WERI-Rb-1 (cell line): ENCODE data around the gene BRSK2.

Source experiments
- DNase-seq: peaks from one replicate; pipeline ENCODE4 v3.0.0-alpha.2; 2020
- H3K27ac ChIP-seq: fragments of 250-450 bp; sonication (Bioruptor Pico); 2 replicates; pipeline ENCODE4 v1.5.1; 2020; ENCODE audit warnings: mild to moderate bottlenecking, moderate library complexity
- H3K27me3 ChIP-seq: fragments of 250-450 bp; sonication (Bioruptor Pico); 2 replicates; pipeline ENCODE4 v1.5.1; 2021; ENCODE audit warnings: mild to moderate bottlenecking, low read depth, moderate library complexity; ENCODE audit not compliant: insufficient read depth, severe bottlenecking
- H3K36me3 ChIP-seq: fragments of 250-450 bp; sonication (Bioruptor Pico); 2 replicates; pipeline ENCODE4 v1.5.1; 2020; ENCODE audit warnings: mild to moderate bottlenecking, moderate library complexity
- H3K4me3 ChIP-seq: 2 replicates; pipeline ENCODE4 v1.5.1; 2011; ENCODE audit warnings: low read depth, mild to moderate bottlenecking, control low read depth, low read length
- H3K9me3 ChIP-seq: fragments of 250-450 bp; sonication (Bioruptor Pico); 2 replicates; pipeline ENCODE4 v1.5.1; 2021; ENCODE audit warnings: mild to moderate bottlenecking, moderate library complexity; ENCODE audit not compliant: severe bottlenecking
- TF ChIP-seq, protein P1 (sequence below): IDR thresholded peaks from 2 replicates; pipeline ENCODE4 v1.5.1; 2011; ENCODE audit warnings: low read depth, mild to moderate bottlenecking, control low read depth, inconsistent platforms, low read length

BRSK2 gene

DNA sequence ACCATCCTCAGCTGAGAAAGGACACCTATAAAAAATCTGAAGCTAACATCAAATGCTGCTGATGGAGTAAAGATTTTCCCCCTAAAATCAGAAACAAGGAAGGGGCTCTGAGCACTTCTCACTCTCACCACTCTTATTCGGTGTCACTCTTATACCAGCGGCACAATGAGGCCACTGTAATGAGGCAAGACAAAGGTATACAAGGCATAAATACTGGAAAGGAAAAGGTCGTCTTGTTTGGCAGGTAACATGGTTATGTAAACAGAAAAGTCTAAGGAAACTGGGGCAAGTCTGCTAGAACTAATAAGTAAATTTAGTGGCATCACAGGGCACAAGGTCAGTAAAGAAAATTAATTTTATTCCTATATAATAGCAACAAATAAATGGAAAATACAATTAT lies 104.9 kb downstream of the BRSK2 start:
- H3K27me3 ChIP-seq: no peaks in the 10 kb centered on the region
- H3K36me3 ChIP-seq: no peaks in the 10 kb centered on the region
- H3K27ac ChIP-seq: no peak overlapping the region
- H3K4me3 ChIP-seq: no peak overlapping the region
- TF ChIP-seq, protein P1, sequence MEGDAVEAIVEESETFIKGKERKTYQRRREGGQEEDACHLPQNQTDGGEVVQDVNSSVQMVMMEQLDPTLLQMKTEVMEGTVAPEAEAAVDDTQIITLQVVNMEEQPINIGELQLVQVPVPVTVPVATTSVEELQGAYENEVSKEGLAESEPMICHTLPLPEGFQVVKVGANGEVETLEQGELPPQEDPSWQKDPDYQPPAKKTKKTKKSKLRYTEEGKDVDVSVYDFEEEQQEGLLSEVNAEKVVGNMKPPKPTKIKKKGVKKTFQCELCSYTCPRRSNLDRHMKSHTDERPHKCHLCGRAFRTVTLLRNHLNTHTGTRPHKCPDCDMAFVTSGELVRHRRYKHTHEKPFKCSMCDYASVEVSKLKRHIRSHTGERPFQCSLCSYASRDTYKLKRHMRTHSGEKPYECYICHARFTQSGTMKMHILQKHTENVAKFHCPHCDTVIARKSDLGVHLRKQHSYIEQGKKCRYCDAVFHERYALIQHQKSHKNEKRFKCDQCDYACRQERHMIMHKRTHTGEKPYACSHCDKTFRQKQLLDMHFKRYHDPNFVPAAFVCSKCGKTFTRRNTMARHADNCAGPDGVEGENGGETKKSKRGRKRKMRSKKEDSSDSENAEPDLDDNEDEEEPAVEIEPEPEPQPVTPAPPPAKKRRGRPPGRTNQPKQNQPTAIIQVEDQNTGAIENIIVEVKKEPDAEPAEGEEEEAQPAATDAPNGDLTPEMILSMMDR: no peak
- no peaks in the 10 kb centered on the region for H3K9me3 ChIP-seq
- no peak for DNase-seq

GRCh38 chr11:1496091-1496760 lies 106.5 kb downstream of the BRSK2 start:
- DNase-seq: no peak
- H3K36me3 ChIP-seq: no peaks in the 10 kb centered on the region
- H3K4me3 ChIP-seq: no peak overlapping the region
- TF ChIP-seq, protein P1: no peak
- H3K27ac ChIP-seq: no peak overlapping the region
- H3K9me3 ChIP-seq: no peaks in the 10 kb centered on the region
- H3K27me3 ChIP-seq: no peaks in the 10 kb centered on the region

DNA sequence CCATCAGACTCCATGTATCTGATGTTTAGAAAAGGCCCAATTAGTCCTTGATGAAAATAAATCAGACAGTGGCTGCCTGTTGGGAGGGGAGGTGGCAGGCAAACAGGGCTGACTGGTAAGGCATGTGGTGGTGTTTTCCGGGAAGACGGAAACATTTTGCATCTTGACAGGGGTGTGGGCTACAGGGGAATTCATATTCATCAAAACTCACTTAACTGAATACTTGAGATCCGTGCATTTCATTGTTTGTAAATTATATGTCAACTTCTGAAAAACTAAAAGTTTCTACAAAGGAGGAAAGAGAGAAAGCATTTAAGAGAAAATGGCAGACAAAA lies 107.0 kb downstream of the BRSK2 start:
- Histone ChIP-seq H3K27me3 (no peaks in the 10 kb centered on the region), H3K27ac (no peak overlapping the region), H3K4me3 (no peak overlapping the region), H3K9me3 (no peaks in the 10 kb centered on the region), H3K36me3 (no peaks in the 10 kb centered on the region)
- no peak for DNase-seq
- TF ChIP-seq, protein P1: no peak

DNA sequence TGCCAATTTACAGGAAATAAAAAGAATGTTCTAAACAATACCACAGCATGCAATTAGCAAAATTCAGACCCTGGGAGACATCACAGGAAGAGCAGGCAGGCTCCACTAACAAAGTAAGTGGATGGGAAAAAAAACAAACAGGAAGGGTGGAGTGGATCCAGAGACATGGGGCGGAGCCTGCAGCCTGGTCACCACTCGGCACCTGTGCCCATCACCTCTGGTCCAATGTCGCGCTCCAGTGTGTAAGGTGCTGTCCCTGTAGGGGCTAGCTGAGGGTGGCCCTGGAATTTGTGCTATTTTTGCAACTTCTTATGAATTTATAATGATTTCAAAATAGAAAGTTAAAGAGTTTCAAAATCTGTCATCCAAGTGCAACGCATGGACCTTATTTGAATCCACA lies 107.9 kb downstream of the BRSK2 start:
- no peak for DNase-seq
- Histone ChIP-seq H3K27me3 (no peaks in the 10 kb centered on the region), H3K36me3 (no peaks in the 10 kb centered on the region), H3K27ac (no peak overlapping the region), H3K9me3 (no peaks in the 10 kb centered on the region), H3K4me3 (no peak overlapping the region)
- TF ChIP-seq, protein P1: no peak

GRCh38 chr11:1498262-1498661 lies 108.5 kb downstream of the BRSK2 start:
- H3K36me3 ChIP-seq: no peaks in the 10 kb centered on the region
- DNase-seq: no peak
- H3K9me3 ChIP-seq: no peaks in the 10 kb centered on the region
- no peak overlapping the region for H3K4me3 ChIP-seq
- H3K27ac ChIP-seq: no peak overlapping the region
- TF ChIP-seq, protein P1: no peak
- H3K27me3 ChIP-seq: no peaks in the 10 kb centered on the region

GRCh38 chr11:1499261-1499890 lies 109.6 kb downstream of the BRSK2 start:
- Histone ChIP-seq H3K27ac (no peak overlapping the region), H3K9me3 (no peaks in the 10 kb centered on the region), H3K4me3 (no peak overlapping the region), H3K36me3 (no peaks in the 10 kb centered on the region), H3K27me3 (no peaks in the 10 kb centered on the region)
- DNase-seq: no peak
- TF ChIP-seq, protein P1: no peak
